ENCODE data around the gene AAMP.

AAMP gene

GRCh38 chr2:218260742-218261422 lies 9.1 kb downstream of the AAMP start, which contains the start of gene GPBAR1:
TSS of gene GPBAR1 (plus strand) at chr2:218261015. CDS start at chr2:218262725, 1,710 bp downstream.
- no peaks in the 10 kb centered on the region for H3K9me2 ChIP-seq (ENCODE audit: low read depth, low read length)
- no peak within 1 kb of the TSS for H3K9ac ChIP-seq (ENCODE audit: low read length)
- no peaks in the 10 kb centered on the region for H4K20me1 ChIP-seq (ENCODE audit: insufficient read depth, low read length)
- no peaks in the 10 kb centered on the region for H3K79me2 ChIP-seq (ENCODE audit: insufficient read depth, low read length)
- H3K4me1 ChIP-seq (ENCODE audit: insufficient read depth, low read length, severe bottlenecking): peaks cover 4% of the 10 kb centered on the region
- H3K4me2 ChIP-seq (ENCODE audit: low read length): no peak within 1 kb of the TSS
- TF ChIP-seq EZH2 (IDR thresholded peaks at IDR 0.05; ENCODE audit: borderline replicate concordance, low read length): no peak
- TF ChIP-seq CTCF (IDR thresholded peaks at IDR 0.05; ENCODE audit: low read length): no peak
- H3K36me3 ChIP-seq (ENCODE audit: insufficient read depth, low read length): peaks cover 20% of the 10 kb centered on the region
- no peaks in the 10 kb centered on the region for H3K27me3 ChIP-seq (ENCODE audit: insufficient read depth, low read length)
- H3F3A ChIP-seq (ENCODE audit: insufficient read depth, low read length): no peaks in the 10 kb centered on the region; the same call in 1 of the 2 replicates
- H3K4me3 ChIP-seq (ENCODE audit: low read depth, low read length, poor library complexity, severe bottlenecking): no peak within 1 kb of the TSS
- no peaks in the 10 kb centered on the region for H3K9me3 ChIP-seq (ENCODE audit: low read length)
- no peak within 1 kb of the TSS for H3K27ac ChIP-seq (ENCODE audit: low read depth, low read length, poor library complexity, severe bottlenecking)
- H2AFZ ChIP-seq (ENCODE audit: low read length): no peak within 1 kb of the TSS

- Histone ChIP-seq H4K20me1 (ENCODE audit: insufficient read depth, low read length) (no peaks in the 10 kb centered on the region), H3K4me2 (ENCODE audit: low read length) (no peak overlapping the region), H3K79me2 (ENCODE audit: insufficient read depth, low read length) (no peaks in the 10 kb centered on the region), H3F3A (ENCODE audit: insufficient read depth, low read length) (peaks cover 5% of the 10 kb centered on the region), H3K27me3 (ENCODE audit: insufficient read depth, low read length) (no peaks in the 10 kb centered on the region), H3K4me3 (ENCODE audit: low read depth, low read length, poor library complexity, severe bottlenecking) (no peak overlapping the region), H3K9me2 (ENCODE audit: low read depth, low read length) (no peaks in the 10 kb centered on the region), H3K9me3 (ENCODE audit: low read length) (no peaks in the 10 kb centered on the region), H3K36me3 (ENCODE audit: insufficient read depth, low read length) (peaks cover 20% of the 10 kb centered on the region), H3K9ac (ENCODE audit: low read length) (no peak overlapping the region), H2AFZ (ENCODE audit: low read length) (no peak overlapping the region), H3K27ac (ENCODE audit: low read depth, low read length, poor library complexity, severe bottlenecking) (no peak overlapping the region), H3K4me1 (ENCODE audit: insufficient read depth, low read length, severe bottlenecking) (peaks cover 4% of the 10 kb centered on the region)
- TF ChIP-seq EZH2 (IDR thresholded peaks at IDR 0.05; ENCODE audit: borderline replicate concordance, low read length): no peak
- no peak for TF ChIP-seq CTCF (IDR thresholded peaks at IDR 0.05; ENCODE audit: low read length)
Measured at GRCh38 chr2:218260166-218260565, 9.8 kb downstream of the AAMP start.

- Histone ChIP-seq H3K9ac (ENCODE audit: low read length) (no peak overlapping the region), H3K4me2 (ENCODE audit: low read length) (no peak overlapping the region), H4K20me1 (ENCODE audit: insufficient read depth, low read length) (no peaks in the 10 kb centered on the region), H3K9me3 (ENCODE audit: low read length) (no peaks in the 10 kb centered on the region), H3K36me3 (ENCODE audit: insufficient read depth, low read length) (peaks cover 20% of the 10 kb centered on the region), H3K9me2 (ENCODE audit: low read depth, low read length) (no peaks in the 10 kb centered on the region), H2AFZ (ENCODE audit: low read length) (no peak overlapping the region), H3K79me2 (ENCODE audit: insufficient read depth, low read length) (no peaks in the 10 kb centered on the region), H3K4me1 (ENCODE audit: insufficient read depth, low read length, severe bottlenecking) (peaks cover 4% of the 10 kb centered on the region), H3K4me3 (ENCODE audit: low read depth, low read length, poor library complexity, severe bottlenecking) (no peak overlapping the region), H3K27ac (ENCODE audit: low read depth, low read length, poor library complexity, severe bottlenecking) (no peak overlapping the region), H3K27me3 (ENCODE audit: insufficient read depth, low read length) (no peaks in the 10 kb centered on the region), H3F3A (ENCODE audit: insufficient read depth, low read length) (peaks cover 8% of the 10 kb centered on the region)
- no peak for TF ChIP-seq CTCF (IDR thresholded peaks at IDR 0.05; ENCODE audit: low read length)
- no peak for TF ChIP-seq EZH2 (IDR thresholded peaks at IDR 0.05; ENCODE audit: borderline replicate concordance, low read length)
Measured at GRCh38 chr2:218259099-218259961, 10.6 kb downstream of the AAMP start.
